Nephron (organoid): ENCODE results near the gene KLK5.
A peak's percentile ranks its signal among the peaks of the same experiment; 100 is the strongest.
"Not testable (repeated sequence)": the region's sequence is repeated elsewhere in the genome, so short reads cannot be mapped to it uniquely, and the experiment has no call there.

ENCODE experiments used
- H3K27ac Mint-ChIP-seq, 3 experiments: 2 replicates each; pipeline ENCODE4 v1.8.0; 2020; ENCODE audit warnings: mixed read lengths in 3 of 3, mild to moderate bottlenecking in 2 of 3, moderate library complexity in 1 of 3
- H3K27me3 Mint-ChIP-seq: 2 replicates; pipeline ENCODE4 v1.8.0; 2021; ENCODE audit warnings: low read depth, mild to moderate bottlenecking, moderate library complexity, mixed read lengths
- H3K36me3 Mint-ChIP-seq: 2 replicates; pipeline ENCODE4 v1.8.0; 2020; ENCODE audit warnings: low read depth, mixed read lengths
- H3K4me1 Mint-ChIP-seq: 2 replicates; pipeline ENCODE4 v1.8.0; 2020; ENCODE audit warnings: mixed read lengths
- H3K4me3 Mint-ChIP-seq, 3 experiments: 2 replicates each; pipeline ENCODE4 v1.8.0; 2020; ENCODE audit warnings: mild to moderate bottlenecking in 3 of 3, mixed read lengths in 3 of 3, moderate library complexity in 2 of 3
- H3K9me3 Mint-ChIP-seq: 2 replicates; pipeline ENCODE4 v1.8.0; 2020; ENCODE audit warnings: mixed read lengths
- TF ChIP-seq, protein P1 (sequence below), 3 experiments: fragments of 200-600 bp; sonication (generic); IDR thresholded peaks; one replicate each; pipeline ENCODE4 v1.5.0; 2021; ENCODE audit warnings: antibody characterized with exemption in 3 of 3; ENCODE audit not compliant: unreplicated experiment in 3 of 3

The KLK5 gene

GRCh38 chr19:50974702-50975556 is 22.1 kb upstream of the KLK5 start:
- Mint-ChIP-seq H3K27me3 (peaks cover 18% of the 10 kb centered on the region), H3K36me3 (no peaks in the 10 kb centered on the region), H3K4me3 (no peak overlapping the region), H3K4me1 (peaks cover 10% of the 10 kb centered on the region), H3K9me3 (no peaks in the 10 kb centered on the region), H3K27ac (peak overlapping the region; percentile 41 to 87 (median 75))
- TF ChIP-seq, protein P1, sequence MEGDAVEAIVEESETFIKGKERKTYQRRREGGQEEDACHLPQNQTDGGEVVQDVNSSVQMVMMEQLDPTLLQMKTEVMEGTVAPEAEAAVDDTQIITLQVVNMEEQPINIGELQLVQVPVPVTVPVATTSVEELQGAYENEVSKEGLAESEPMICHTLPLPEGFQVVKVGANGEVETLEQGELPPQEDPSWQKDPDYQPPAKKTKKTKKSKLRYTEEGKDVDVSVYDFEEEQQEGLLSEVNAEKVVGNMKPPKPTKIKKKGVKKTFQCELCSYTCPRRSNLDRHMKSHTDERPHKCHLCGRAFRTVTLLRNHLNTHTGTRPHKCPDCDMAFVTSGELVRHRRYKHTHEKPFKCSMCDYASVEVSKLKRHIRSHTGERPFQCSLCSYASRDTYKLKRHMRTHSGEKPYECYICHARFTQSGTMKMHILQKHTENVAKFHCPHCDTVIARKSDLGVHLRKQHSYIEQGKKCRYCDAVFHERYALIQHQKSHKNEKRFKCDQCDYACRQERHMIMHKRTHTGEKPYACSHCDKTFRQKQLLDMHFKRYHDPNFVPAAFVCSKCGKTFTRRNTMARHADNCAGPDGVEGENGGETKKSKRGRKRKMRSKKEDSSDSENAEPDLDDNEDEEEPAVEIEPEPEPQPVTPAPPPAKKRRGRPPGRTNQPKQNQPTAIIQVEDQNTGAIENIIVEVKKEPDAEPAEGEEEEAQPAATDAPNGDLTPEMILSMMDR (IDR thresholded peaks at IDR 0.05; ENCODE audit: unreplicated experiment in 3 of 3), result no peak

GRCh38 chr19:50972795-50973376 is 20.0 kb upstream of the KLK5 start:
- peak overlapping the region in 2 of 3 experiments; percentile 1 to 30 for H3K27ac Mint-ChIP-seq
- peaks cover 18% of the 10 kb centered on the region for H3K27me3 Mint-ChIP-seq
- H3K9me3 Mint-ChIP-seq, result no peaks in the 10 kb centered on the region
- TF ChIP-seq, protein P1 (IDR thresholded peaks at IDR 0.05; ENCODE audit: unreplicated experiment in 3 of 3), result no peak
- H3K4me1 Mint-ChIP-seq, result peaks cover 5% of the 10 kb centered on the region
- no peaks in the 10 kb centered on the region for H3K36me3 Mint-ChIP-seq
- H3K4me3 Mint-ChIP-seq, result no peak overlapping the region

DNA sequence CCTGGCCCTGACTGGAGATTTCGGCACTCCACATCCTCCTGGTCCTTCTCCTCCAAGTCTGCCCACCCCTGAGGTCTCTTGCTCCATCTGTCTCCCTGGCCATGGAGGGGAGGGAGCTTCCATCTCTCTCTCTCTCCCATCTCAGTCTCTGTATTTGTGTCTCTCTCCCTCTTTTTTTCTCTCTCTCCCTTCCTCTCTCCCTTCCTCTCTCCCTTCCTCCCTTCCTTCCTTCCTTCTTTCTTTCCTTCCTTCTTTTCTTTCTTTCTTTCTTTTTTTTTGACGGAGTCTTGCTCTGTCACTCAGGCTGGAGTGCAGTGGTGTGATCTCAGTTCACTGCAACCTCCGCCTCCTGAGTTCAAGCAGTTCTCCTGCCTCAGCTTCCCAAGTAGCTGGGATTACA is 17.0 kb upstream of the KLK5 start:
- H3K27ac Mint-ChIP-seq, result peak overlapping the region in 2 of 3 experiments; percentile 84 to 86
- not testable (repeated sequence) for H3K4me1 Mint-ChIP-seq, H3K36me3 Mint-ChIP-seq, H3K9me3 Mint-ChIP-seq
- H3K27me3 Mint-ChIP-seq, result peaks cover 18% of the 10 kb centered on the region
- H3K4me3 Mint-ChIP-seq, result peak overlapping the region in 1 of 3 experiments; percentile 18

GRCh38 chr19:50969413-50969760 is 16.5 kb upstream of the KLK5 start, which contains the start of gene KLK6:
KLK6 (minus strand) TSS chr19:50969591; CDS start chr19:50968104, 1,487 bp downstream.
- peaks cover 2% of the 10 kb centered on the region for H3K4me1 Mint-ChIP-seq

GRCh38 chr19:50968716-50969412 is 16.0 kb upstream of the KLK5 start:
- TF ChIP-seq, protein P1 (IDR thresholded peaks at IDR 0.05; ENCODE audit: unreplicated experiment in 3 of 3), result no peak
- Mint-ChIP-seq H3K9me3 (no peaks in the 10 kb centered on the region), H3K4me1 (no peaks in the 10 kb centered on the region), H3K36me3 (peaks cover 2% of the 10 kb centered on the region), H3K27me3 (peaks cover 18% of the 10 kb centered on the region), H3K4me3 (peak overlapping the region in 1 of 3 experiments; percentile 31), H3K27ac (peak overlapping the region in 1 of 3 experiments; percentile 4)

More at GRCh38 chr19:50969413-50969760, 16.5 kb upstream of the KLK5 start, which contains the start of gene KLK6:
- TF ChIP-seq, protein P1 (IDR thresholded peaks at IDR 0.05; ENCODE audit: unreplicated experiment in 3 of 3), result no peak
- Mint-ChIP-seq H3K36me3 (no peaks in the 10 kb centered on the region), H3K9me3 (no peaks in the 10 kb centered on the region), H3K27ac (peak within 1 kb of the TSS; percentile 5 to 86 (median 84)), H3K27me3 (peaks cover 18% of the 10 kb centered on the region), H3K4me3 (peak within 1 kb of the TSS in 2 of 3 experiments; percentile 29 to 31)
